Stimulated activated CD4-positive, alpha-beta T cell treated with anti-CD3 and anti-CD28 coated beads, Interleukin-1b, Interleukin-23, amount 100 ng/mL, for 24 hours (primary cell): ENCODE results near the gene DOCK4.

Experiments
- DNase-seq, 4 experiments: peaks; one replicate each; pipeline ENCODE4 v3.0.0-alpha.2; 2020; ENCODE audit warnings: low read depth in 4 of 4, low spot score in 1 of 4

Gene DOCK4

GRCh38 chr7:112115880-112116279, 90.3 kb downstream of the DOCK4 start:
- no peak for DNase-seq

GRCh38 chr7:112113913-112114575, 92.2 kb downstream of the DOCK4 start:
- no peak for DNase-seq

- DNase-seq = no peak
These were observed 93.4 kb downstream of the DOCK4 start for GRCh38 chr7:112112822-112113255.

DNA sequence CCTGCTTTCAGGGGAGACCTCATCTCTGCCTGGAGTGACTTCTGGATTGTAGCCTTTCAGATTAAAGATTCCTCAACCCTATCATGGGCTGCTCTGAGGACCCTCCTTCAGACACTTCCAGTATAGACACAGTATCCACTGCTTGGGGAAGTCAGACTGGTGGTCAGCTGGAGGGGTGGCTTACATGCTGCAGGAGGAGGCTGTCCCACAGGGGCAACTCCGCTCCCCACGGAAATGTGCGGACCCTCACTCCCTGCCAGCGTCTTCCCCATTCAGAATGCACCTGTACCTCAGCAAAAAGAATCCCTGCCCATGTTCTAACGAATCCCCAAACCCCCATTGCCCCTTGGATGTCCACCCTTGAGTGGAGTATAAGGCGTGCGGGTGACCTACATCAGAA, 95.5 kb downstream of the DOCK4 start:
- DNase-seq = no peak

DNA sequence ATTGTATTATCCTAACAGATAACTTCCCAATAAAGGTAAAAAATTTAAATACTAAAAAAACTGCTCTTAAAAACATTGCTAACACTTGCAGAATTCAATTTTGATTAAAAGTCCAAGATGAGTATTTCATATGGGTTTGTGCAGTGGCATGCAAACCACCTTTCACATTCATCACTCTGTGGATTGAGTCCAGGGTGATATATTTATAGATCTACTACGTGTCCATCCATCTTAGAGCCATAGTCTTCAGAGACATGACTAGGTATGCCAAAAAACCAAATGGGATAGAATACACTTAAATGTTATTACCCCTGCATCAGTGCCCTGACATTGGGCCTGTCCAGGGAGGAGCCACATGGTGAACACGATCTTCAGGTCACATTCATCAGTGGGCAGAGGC, 96.0 kb downstream of the DOCK4 start:
- no peak for DNase-seq

GRCh38 chr7:112108981-112109380, 97.2 kb downstream of the DOCK4 start:
- DNase-seq = no peak

DNA sequence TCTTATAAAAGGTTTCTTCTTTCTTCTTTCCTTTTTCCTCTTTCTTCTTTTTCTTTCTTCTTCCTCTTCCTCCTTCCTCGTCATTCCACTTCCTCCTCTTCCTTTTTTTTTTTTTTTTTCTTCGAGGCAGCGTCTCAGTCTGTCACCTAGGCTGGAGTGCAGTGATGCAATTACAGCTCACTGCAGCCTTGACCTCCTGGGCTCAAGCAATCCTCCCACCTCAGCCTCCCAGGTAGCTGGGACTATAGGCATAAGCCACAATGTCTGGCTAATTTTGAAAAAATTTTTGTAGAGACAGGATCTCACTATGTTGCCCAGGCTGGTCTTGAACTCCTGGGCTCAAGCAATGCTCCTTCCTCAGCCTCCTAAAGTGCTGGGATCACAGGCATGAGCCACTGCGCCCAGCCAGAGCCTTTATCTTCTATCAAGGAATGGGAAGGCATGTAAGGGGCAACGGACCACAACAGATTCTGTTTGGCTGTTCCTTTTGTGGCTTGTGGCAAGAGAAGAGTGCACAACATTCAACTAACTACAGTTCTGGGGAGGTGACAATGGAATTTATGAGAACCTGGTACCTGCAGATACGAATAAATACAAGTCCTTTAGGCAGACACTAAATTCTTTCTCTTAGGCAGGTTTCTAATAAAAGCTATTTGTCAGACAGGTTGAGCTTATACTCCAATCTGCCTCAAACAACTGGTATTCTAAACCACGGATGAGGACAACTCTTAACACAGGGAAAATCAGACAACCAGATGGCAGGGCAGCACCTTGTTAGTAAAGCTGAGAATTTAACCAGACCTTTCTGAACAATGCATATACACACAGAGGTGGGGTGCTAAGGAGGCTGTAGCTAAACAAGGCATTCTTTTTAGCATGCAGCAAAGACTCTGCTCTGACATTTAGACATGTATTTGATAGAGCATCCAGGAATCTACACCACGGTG, 100.3 kb downstream of the DOCK4 start:
- no peak for DNase-seq

- no peak for DNase-seq
These were observed 102.1 kb downstream of the DOCK4 start for GRCh38 chr7:112104120-112104519.

GRCh38 chr7:112103246-112103645, 103.0 kb downstream of the DOCK4 start:
- DNase-seq = no peak

GRCh38 chr7:112101201-112101846, 104.9 kb downstream of the DOCK4 start:
- no peak for DNase-seq

GRCh38 chr7:112097524-112097923, 108.7 kb downstream of the DOCK4 start:
- DNase-seq = no peak

DNA sequence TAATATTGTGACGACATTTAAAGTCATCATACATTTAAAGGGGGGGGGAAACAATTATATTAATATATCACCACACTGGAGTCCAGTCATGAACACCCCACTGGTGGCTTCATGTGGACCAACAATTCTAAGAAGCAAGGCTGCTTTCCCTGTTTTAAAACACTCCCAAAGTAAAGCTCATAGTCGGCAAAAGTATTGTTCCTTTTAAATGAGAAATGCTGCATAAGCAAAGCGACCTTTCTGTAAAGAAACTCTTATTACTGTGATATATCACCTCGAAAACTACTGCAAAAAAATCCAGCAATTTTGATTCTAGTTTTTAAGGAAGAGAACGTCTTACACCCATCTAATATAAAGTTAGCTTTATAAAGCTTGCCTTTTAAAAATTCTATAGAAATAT, 112.8 kb downstream of the DOCK4 start:
- DNase-seq = no peak

GRCh38 chr7:112092709-112093395, 113.3 kb downstream of the DOCK4 start:
- DNase-seq = no peak

DNA sequence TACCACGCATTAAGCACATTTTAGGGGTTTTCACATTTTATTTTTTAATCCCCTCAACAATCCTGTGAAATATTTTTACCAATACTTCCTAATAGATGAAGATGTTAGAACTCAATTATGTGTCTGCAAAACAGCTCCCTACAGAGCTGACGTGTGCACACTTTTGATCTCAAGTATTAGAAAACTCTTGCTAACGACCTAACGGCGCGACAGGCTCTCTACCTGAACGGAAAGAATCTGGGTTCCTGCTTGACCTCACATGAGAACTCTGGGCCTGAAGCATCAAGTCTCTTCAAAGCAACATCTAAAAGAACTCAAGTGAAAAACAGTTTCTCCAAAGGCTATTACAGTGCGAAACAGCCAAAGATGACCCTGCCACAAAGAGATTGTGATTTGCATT, 113.9 kb downstream of the DOCK4 start:
- no peak for DNase-seq

DNA sequence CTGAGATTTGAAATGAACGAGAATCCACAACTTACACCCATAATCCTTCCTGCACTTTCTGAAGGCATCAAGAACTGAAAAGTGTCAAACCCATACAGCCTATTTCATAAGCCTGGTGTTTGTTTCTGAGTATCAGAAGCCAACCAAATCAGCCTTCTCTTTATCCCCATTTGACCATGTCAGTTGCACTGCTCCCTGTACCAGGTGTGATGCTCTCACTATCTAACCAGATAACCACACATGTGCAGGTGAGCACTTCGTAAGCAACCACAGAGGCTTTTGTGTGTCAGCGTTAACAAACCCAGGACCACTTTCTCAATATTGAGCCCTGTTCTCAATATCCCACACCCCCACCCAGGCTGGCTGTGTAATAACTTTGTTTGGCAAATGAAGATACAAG, 114.4 kb downstream of the DOCK4 start:
- DNase-seq = no peak

DNA sequence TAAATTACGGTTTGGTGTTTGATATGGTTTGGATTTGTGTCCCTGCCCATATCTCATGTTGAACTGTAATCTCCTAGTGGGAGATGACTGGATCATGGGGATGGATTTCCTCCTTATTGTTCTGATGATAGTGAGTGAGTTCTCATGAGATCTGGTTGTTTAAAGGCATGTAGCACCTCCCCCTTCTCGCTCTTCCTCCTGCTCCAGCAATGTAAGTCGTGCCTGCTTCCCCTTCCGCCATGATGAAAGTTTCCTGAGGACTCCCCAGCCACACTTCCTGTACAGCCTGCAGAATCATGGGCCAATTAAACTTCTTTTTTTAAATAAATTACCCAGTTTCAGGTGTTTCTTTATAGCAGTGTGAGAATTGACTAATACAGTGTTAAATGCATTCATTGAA, 116.6 kb downstream of the DOCK4 start:
- no peak for DNase-seq

- DNase-seq = no peak
These were observed 117.6 kb downstream of the DOCK4 start for GRCh38 chr7:112088484-112089016.

DNA sequence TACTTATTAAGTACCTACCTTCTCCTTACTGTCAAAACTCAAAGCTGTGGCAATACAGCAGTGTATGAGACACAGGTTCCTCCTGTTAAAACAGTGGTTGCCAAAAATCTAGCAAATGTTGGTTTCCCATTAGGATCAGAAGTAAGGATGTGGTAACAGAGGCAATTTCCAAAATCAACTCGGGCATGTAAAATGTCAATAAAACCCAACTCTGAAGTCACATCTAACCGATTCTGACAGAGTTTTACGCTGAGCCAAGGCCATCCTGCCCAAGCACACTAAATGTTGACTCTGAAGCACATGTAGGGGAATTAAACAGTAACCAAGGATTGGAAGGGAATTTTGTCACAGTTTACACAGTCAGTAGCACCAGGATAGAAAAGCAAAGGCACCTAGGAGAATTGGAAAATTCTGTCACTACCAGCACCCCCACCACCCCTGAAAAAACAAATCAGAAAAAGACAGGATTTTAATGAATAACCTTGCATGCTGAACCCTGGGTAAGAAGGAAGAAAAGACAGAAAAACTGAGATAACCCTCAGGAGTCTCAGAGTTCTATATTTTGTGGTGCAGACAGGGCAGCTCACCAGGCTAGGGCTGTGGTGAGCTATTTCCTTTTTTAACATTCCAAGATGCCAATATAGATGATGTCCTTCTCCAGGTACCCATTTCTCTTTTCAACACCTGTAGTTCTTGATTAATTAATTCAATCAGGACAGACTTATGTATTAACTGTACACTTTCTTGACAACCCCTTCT, 119.5 kb downstream of the DOCK4 start:
- DNase-seq = no peak

GRCh38 chr7:112084520-112084971, 121.7 kb downstream of the DOCK4 start:
- no peak for DNase-seq

- DNase-seq = no peak
These were observed 122.3 kb downstream of the DOCK4 start for GRCh38 chr7:112083776-112084355.
